Fibroblast of lung (primary cell): ENCODE measurements around the gene VASN. TPM values are rescaled to one million over a fixed set of nuclear protein-coding genes. Genes with fewer than 3 reads are reported as not detected.
A peak's percentile ranks its signal among the peaks of the same experiment; 100 is the strongest.

Experiments
- DNase-seq, 2 donors: peaks; one replicate each; pipeline versions ENCODE4 v3.0.0 to v3.0.0-alpha.2; 2010; ENCODE audit warnings: low read depth in 2 of 2
- H2AFZ ChIP-seq: 2 replicates; pipeline ENCODE4 v1.5.1; 2012; ENCODE audit warnings: low read length, control low read depth, inconsistent platforms
- H3K27ac ChIP-seq: 2 replicates; pipeline ENCODE4 v1.5.1; 2011; ENCODE audit warnings: low read length, control low read depth; ENCODE audit not compliant: insufficient read depth
- H3K27me3 ChIP-seq: 2 replicates; pipeline ENCODE4 v1.5.1; 2011; ENCODE audit warnings: mild to moderate bottlenecking, low read length; ENCODE audit not compliant: control insufficient read depth, insufficient read depth
- H3K36me3 ChIP-seq: 2 replicates; pipeline ENCODE4 v1.5.1; 2011; ENCODE audit warnings: low read length; ENCODE audit not compliant: control insufficient read depth, insufficient read depth
- H3K4me1 ChIP-seq: 2 replicates; pipeline ENCODE4 v1.5.1; 2011; ENCODE audit warnings: low read length; ENCODE audit not compliant: control insufficient read depth, insufficient read depth; ENCODE audit errors: extremely low read depth
- H3K4me2 ChIP-seq: 2 replicates; pipeline ENCODE4 v1.5.1; 2011; ENCODE audit warnings: low read length, control low read depth; ENCODE audit not compliant: insufficient read depth; ENCODE audit errors: extremely low read depth
- H3K4me3 ChIP-seq, 4 experiments: fragments of 200-600 bp in 1 of 4; sonication (generic) in 1 of 4; replicated peaks in 1 of 4; 2 replicates each; pipeline ENCODE4 v1.5.1; 2011 to 2016; ENCODE audit warnings: low read length in 4 of 4, low read depth in 3 of 4, mild to moderate bottlenecking in 3 of 4, control low read depth in 2 of 4, inconsistent platforms in 1 of 4, mixed read lengths in 1 of 4; ENCODE audit not compliant: insufficient read depth in 1 of 4; ENCODE audit errors: control extremely low read depth in 1 of 4
- H3K79me2 ChIP-seq: 2 replicates; pipeline ENCODE4 v1.5.1; 2012; ENCODE audit warnings: mild to moderate bottlenecking, low read length, inconsistent platforms; ENCODE audit not compliant: control insufficient read depth, insufficient read depth
- H3K9ac ChIP-seq: 2 replicates; pipeline ENCODE4 v1.5.1; 2011; ENCODE audit warnings: mild to moderate bottlenecking, low read length, control low read depth; ENCODE audit not compliant: insufficient read depth
- H3K9me3 ChIP-seq: 2 replicates; pipeline ENCODE4 v1.5.1; 2012; ENCODE audit warnings: low read depth, low read length; ENCODE audit not compliant: control insufficient read depth, insufficient read depth
- H4K20me1 ChIP-seq: 2 replicates; pipeline ENCODE4 v1.5.1; 2011; ENCODE audit warnings: low read length; ENCODE audit not compliant: control insufficient read depth, insufficient read depth; ENCODE audit errors: extremely low read depth
- CTCF ChIP-seq, 2 donors: IDR thresholded peaks in 1 of 2; conservative IDR thresholded peaks in 1 of 2; 1 replicate in 1 of 2; 2 replicates in 1 of 2; pipeline ENCODE4 v1.5.1; 2011 to 2012; ENCODE audit warnings: low read length in 2 of 2, control low read depth in 1 of 2, inconsistent platforms in 1 of 2, low read depth in 1 of 2, mild to moderate bottlenecking in 1 of 2
- EZH2 ChIP-seq: IDR thresholded peaks from 2 replicates; pipeline ENCODE4 v1.5.1; 2012; ENCODE audit warnings: low read length, control low read depth, mild to moderate bottlenecking; ENCODE audit errors: missing control alignments
- polyA plus RNA-seq, 2 donors: library from polyadenylated mRNA; depleted of rRNA in 1 of 2; stranded (reverse) in 1 of 2; unstranded in 1 of 2; fragments of >200 nt; gene quantifications; 2 replicates each; pipeline ENCODE4 v1.2.1, GENCODE V29; 2011 to 2012; ENCODE audit warnings: missing spikeins in 1 of 2
- total RNA-seq: library from RNA; depleted of rRNA; stranded (reverse); fragments of >200 nt; gene quantifications from 2 replicates; pipeline ENCODE4 v1.2.1, GENCODE V29; 2014

VASN gene
- total and polyA plus RNA-seq, 2 donors (not counting 1 experiment from before 2014, with no cell fraction given), result 61.9 to 79.4 TPM

- Histone ChIP-seq H4K20me1 (no peaks in the 10 kb centered on the region), H3K36me3 (peaks cover 11% of the 10 kb centered on the region), H3K79me2 (no peaks in the 10 kb centered on the region), H2AFZ (no peak overlapping the region), H3K4me3 (no peak overlapping the region), H3K4me2 (no peak overlapping the region), H3K9ac (no peak overlapping the region), H3K27me3 (no peaks in the 10 kb centered on the region), H3K4me1 (peaks cover 66% of the 10 kb centered on the region), H3K27ac (no peak overlapping the region), H3K9me3 (no peaks in the 10 kb centered on the region)
- peak in 1 of 2 donors; percentile 21 for TF ChIP-seq CTCF (conservative IDR thresholded peaks at IDR 0.05 in 1 of 2, IDR thresholded peaks at IDR 0.05 in 1 of 2; ENCODE audit: low read depth in 1 of 2, low read length in 2 of 2)
- no peak for TF ChIP-seq EZH2
- no peak for DNase-seq
Observed at GRCh38 chr16:4390266-4391260, 18.9 kb downstream of the VASN start.

- Histone ChIP-seq H3K4me1 (peaks cover 55% of the 10 kb centered on the region), H3K4me3 (no peak overlapping the region), H4K20me1 (no peaks in the 10 kb centered on the region), H2AFZ (no peak overlapping the region), H3K36me3 (peaks cover 11% of the 10 kb centered on the region), H3K4me2 (no peak overlapping the region), H3K27ac (peak overlapping the region; percentile 78), H3K27me3 (no peaks in the 10 kb centered on the region), H3K79me2 (no peaks in the 10 kb centered on the region), H3K9ac (no peak overlapping the region), H3K9me3 (no peaks in the 10 kb centered on the region)
- no peak for DNase-seq
- TF ChIP-seq EZH2 (no peak), CTCF (conservative IDR thresholded peaks at IDR 0.05 in 1 of 2, IDR thresholded peaks at IDR 0.05 in 1 of 2; ENCODE audit: low read depth in 1 of 2, low read length in 2 of 2) (no peak)
Observed at GRCh38 chr16:4391631-4392381, 20.2 kb downstream of the VASN start.
